ENCODE data around the gene PTPN23. TPM values are rescaled to one million over a fixed set of nuclear protein-coding genes. Genes with fewer than 3 reads are reported as not detected.
A peak's percentile ranks its signal among the peaks of the same experiment; 100 is the strongest.

The PTPN23 gene
- total and polyA plus RNA-seq, 9 of the 15 experiments (the other 6 are each of a cell fraction or from before 2014, with no cell fraction given), result 0.41 to 58.7 (median 7.2) TPM

- TF ChIP-seq ZBTB11 (CRISPR knock-in tag; IDR thresholded peaks at IDR 0.05) (peak in 1 of 3 experiments; percentile 89; a peak in 2 of 6 replicates), ZNF780A (CRISPR knock-in tag; IDR thresholded peaks at IDR 0.05) (no peak), KDM4B (IDR thresholded peaks at IDR 0.05; ENCODE audit: borderline replicate concordance in 2 of 2, low read depth in 1 of 2) (peak in 1 of 2 experiments; percentile 92; a peak in 2 of 4 replicates), ETV5 (CRISPR knock-in tag; IDR thresholded peaks at IDR 0.05; ENCODE audit: low read depth) (peak; percentile 95), ZEB2 (IDR thresholded peaks at IDR 0.05) (peak; percentile 65), SRSF7 (optimal IDR thresholded peaks at IDR 0.05; ENCODE audit: low read depth, low read length) (no peak), ZHX1 (conservative IDR thresholded peaks at IDR 0.05; ENCODE audit: low read length) (no peak), ARID3B (CRISPR knock-in tag; IDR thresholded peaks at IDR 0.05; ENCODE audit: borderline replicate concordance) (0 out of 2 replicates have a peak, but pooled peaks have one; percentile 56), CREB1 (IDR thresholded peaks at IDR 0.05) (peak; percentile 93), CREB1 (CRISPR knock-in tag; IDR thresholded peaks at IDR 0.05) (peak; percentile 87), CEBPZ (IDR thresholded peaks at IDR 0.05; ENCODE audit: borderline replicate concordance, low read depth, low read length) (no peak), HNRNPUL1 (IDR thresholded peaks at IDR 0.05; ENCODE audit: low read length) (no peak)
Measured at GRCh38 chr3:47380601-47381316, at the start of gene PTPN23 (continued).
